ENCODE data around the gene RIPPLY3. TPM values are rescaled to one million over a fixed set of nuclear protein-coding genes. Genes with fewer than 3 reads are reported as not detected.

RIPPLY3 gene
- total and polyA plus RNA-seq, 2 donors (not counting 3 experiments of a cell fraction or from before 2014, with no cell fraction given): 0.03 TPM; not detected in 1

- intact Hi-C loops (cut with micrococcal nuclease): no loop called here
- dilution Hi-C loops (cut with MboI; ENCODE audit: extremely low pct_ligation_motif_present, low sequenced_read_pairs): no loop called here
- Histone ChIP-seq H3K4me2 (ENCODE audit: insufficient read depth, low read length) (no peak overlapping the region), H3K9ac (replicated peaks; ENCODE audit: extremely low read depth, insufficient read depth, low read length) (no peak overlapping the region), H3K4me3 (replicated peaks in 1 of 3; ENCODE audit: insufficient read depth in 1 of 3, low read depth in 1 of 3, low read length in 3 of 3) (no peak overlapping the region), H3K27ac (ENCODE audit: insufficient read depth, low read depth, low read length) (no peak overlapping the region), H4K20me1 (replicated peaks; ENCODE audit: control insufficient read depth, extremely low read depth, insufficient read depth, low read length) (no peaks in the 10 kb centered on the region), H3K9me1 (replicated peaks; ENCODE audit: control insufficient read depth, extremely low read depth, insufficient read depth, low read length) (no peaks in the 10 kb centered on the region), H3K79me2 (ENCODE audit: control insufficient read depth, insufficient read depth, low read length) (no peaks in the 10 kb centered on the region), H3K27me3 (ENCODE audit: control insufficient read depth in 2 of 2, insufficient read depth in 2 of 2, low read length in 2 of 2) (peaks cover 6% of the 10 kb centered on the region in 2 experiments), H2AFZ (ENCODE audit: low read depth, low read length) (no peak overlapping the region), H3K9me3 (replicated peaks; ENCODE audit: control insufficient read depth, insufficient read depth, low read length) (no peaks in the 10 kb centered on the region), H3K4me1 (ENCODE audit: control insufficient read depth, extremely low read depth, insufficient read depth, low read length) (no peaks in the 10 kb centered on the region), H3K36me3 (ENCODE audit: control insufficient read depth in 2 of 2, extremely low read depth in 1 of 2, insufficient read depth in 2 of 2, low read length in 2 of 2) (no peaks in the 10 kb centered on the region)
- FAIRE-seq (no peak), DNase-seq (ENCODE audit: low read depth, low spot score) (no peak)
- no TSS peak for BruUV-seq (replicated peaks)
- CTCF ChIA-PET: no interaction called here
- TF ChIP-seq EZH2 (IDR thresholded peaks at IDR 0.05; ENCODE audit: borderline replicate concordance, low read depth, low read length, severe bottlenecking): no peak
- TF ChIP-seq, protein P1, sequence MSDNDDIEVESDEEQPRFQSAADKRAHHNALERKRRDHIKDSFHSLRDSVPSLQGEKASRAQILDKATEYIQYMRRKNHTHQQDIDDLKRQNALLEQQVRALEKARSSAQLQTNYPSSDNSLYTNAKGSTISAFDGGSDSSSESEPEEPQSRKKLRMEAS (IDR thresholded peaks at IDR 0.05; ENCODE audit: insufficient read depth, insufficient read length): no peak
- TF ChIP-seq FOS (IDR thresholded peaks at IDR 0.05; ENCODE audit: borderline replicate concordance, insufficient read depth, low read length): no peak
- no peak for TF ChIP-seq POLR2A (IDR thresholded peaks at IDR 0.05; ENCODE audit: low read depth, low read length)
- POLR2A ChIA-PET: no interaction called here
Observed at GRCh38 chr21:37036177-37036576, 29.7 kb downstream of the RIPPLY3 start.

DNA sequence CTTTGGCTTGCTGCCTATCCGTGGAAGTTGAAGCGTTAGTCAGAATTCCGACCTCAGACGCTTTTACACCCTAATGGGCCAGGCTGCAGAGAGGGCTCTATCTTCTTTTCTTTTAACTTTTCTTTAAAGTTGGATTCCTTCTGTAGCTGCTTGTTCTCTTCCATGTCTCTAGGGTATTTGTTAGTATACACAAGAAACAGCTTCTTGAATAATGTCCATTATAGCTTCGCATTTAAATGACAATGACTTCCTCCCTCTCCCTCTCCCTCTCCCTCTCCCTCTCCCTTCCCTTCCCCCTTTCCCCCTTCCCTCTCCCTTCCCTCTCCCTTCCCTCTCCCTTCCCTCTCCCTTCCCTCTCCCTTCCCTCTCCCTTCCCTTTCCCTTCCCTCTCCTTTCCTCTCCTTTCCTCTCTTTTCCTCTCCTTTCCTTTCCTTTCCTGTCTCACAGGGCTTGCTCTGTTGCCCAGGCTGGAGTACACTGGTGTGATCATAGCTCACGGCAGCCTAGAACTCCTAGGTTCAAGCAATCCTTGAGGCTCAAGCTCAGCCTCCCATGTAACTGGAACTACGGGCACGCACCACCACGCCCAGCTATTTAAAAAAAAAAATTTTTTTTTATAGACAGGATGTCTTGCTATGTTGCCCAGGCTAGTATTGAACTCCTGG is 33.0 kb downstream of the RIPPLY3 start:
- Histone ChIP-seq H3K9ac (replicated peaks; ENCODE audit: extremely low read depth, insufficient read depth, low read length) (no peak overlapping the region), H3K9me1 (replicated peaks; ENCODE audit: control insufficient read depth, extremely low read depth, insufficient read depth, low read length) (no peaks in the 10 kb centered on the region), H4K20me1 (replicated peaks; ENCODE audit: control insufficient read depth, extremely low read depth, insufficient read depth, low read length) (no peaks in the 10 kb centered on the region), H3K4me2 (ENCODE audit: insufficient read depth, low read length) (no peak overlapping the region), H2AFZ (ENCODE audit: low read depth, low read length) (no peak overlapping the region), H3K27me3 (ENCODE audit: control insufficient read depth in 2 of 2, insufficient read depth in 2 of 2, low read length in 2 of 2) (peaks cover 6% of the 10 kb centered on the region in 2 experiments), H3K9me3 (replicated peaks; ENCODE audit: control insufficient read depth, insufficient read depth, low read length) (no peaks in the 10 kb centered on the region), H3K4me3 (replicated peaks in 1 of 3; ENCODE audit: insufficient read depth in 1 of 3, low read depth in 1 of 3, low read length in 3 of 3) (no peak overlapping the region), H3K36me3 (ENCODE audit: control insufficient read depth in 2 of 2, extremely low read depth in 1 of 2, insufficient read depth in 2 of 2, low read length in 2 of 2) (no peaks in the 10 kb centered on the region), H3K79me2 (ENCODE audit: control insufficient read depth, insufficient read depth, low read length) (no peaks in the 10 kb centered on the region), H3K27ac (ENCODE audit: insufficient read depth, low read depth, low read length) (no peak overlapping the region), H3K4me1 (ENCODE audit: control insufficient read depth, extremely low read depth, insufficient read depth, low read length) (no peaks in the 10 kb centered on the region)
- dilution Hi-C loops (cut with MboI; ENCODE audit: extremely low pct_ligation_motif_present, low sequenced_read_pairs): no loop called here
- no TSS peak for BruUV-seq (replicated peaks)
- ChIA-PET CTCF (interaction anchor here (1.5 to 1.8 kb wide), 2 partner anchors 15 to 30 kb away, joined by 4 to 5 read pairs; no protein-coding TSS in a partner anchor), POLR2A (no interaction called here)
- TF ChIP-seq, protein P1 (IDR thresholded peaks at IDR 0.05; ENCODE audit: insufficient read depth, insufficient read length): no peak
- TF ChIP-seq, protein P2, sequence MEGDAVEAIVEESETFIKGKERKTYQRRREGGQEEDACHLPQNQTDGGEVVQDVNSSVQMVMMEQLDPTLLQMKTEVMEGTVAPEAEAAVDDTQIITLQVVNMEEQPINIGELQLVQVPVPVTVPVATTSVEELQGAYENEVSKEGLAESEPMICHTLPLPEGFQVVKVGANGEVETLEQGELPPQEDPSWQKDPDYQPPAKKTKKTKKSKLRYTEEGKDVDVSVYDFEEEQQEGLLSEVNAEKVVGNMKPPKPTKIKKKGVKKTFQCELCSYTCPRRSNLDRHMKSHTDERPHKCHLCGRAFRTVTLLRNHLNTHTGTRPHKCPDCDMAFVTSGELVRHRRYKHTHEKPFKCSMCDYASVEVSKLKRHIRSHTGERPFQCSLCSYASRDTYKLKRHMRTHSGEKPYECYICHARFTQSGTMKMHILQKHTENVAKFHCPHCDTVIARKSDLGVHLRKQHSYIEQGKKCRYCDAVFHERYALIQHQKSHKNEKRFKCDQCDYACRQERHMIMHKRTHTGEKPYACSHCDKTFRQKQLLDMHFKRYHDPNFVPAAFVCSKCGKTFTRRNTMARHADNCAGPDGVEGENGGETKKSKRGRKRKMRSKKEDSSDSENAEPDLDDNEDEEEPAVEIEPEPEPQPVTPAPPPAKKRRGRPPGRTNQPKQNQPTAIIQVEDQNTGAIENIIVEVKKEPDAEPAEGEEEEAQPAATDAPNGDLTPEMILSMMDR (IDR thresholded peaks at IDR 0.05; ENCODE audit: extremely low read depth in 1 of 2, insufficient read depth in 1 of 2, low read depth in 1 of 2, low read length in 2 of 2): no peak
- no peak for TF ChIP-seq FOS (IDR thresholded peaks at IDR 0.05; ENCODE audit: borderline replicate concordance, insufficient read depth, low read length)
- TF ChIP-seq JUN (IDR thresholded peaks at IDR 0.05; ENCODE audit: borderline replicate concordance, insufficient read depth, insufficient read length, low read depth): no peak
- no peak for TF ChIP-seq POLR2AphosphoS5 (IDR thresholded peaks at IDR 0.05; ENCODE audit: insufficient read depth, low read depth, low read length)
- TF ChIP-seq MYC (IDR thresholded peaks at IDR 0.05; ENCODE audit: low read depth, low read length): no peak
- TF ChIP-seq POLR2A (IDR thresholded peaks at IDR 0.05; ENCODE audit: low read depth, low read length): no peak
- TF ChIP-seq GATA2 (IDR thresholded peaks at IDR 0.05; ENCODE audit: insufficient read depth, insufficient read length, low read depth, low read length): no peak
- no peak for TF ChIP-seq EZH2 (IDR thresholded peaks at IDR 0.05; ENCODE audit: borderline replicate concordance, low read depth, low read length, severe bottlenecking)
- FAIRE-seq: no peak
- no peak for DNase-seq (ENCODE audit: low read depth, low spot score)
- intact Hi-C loops (cut with micrococcal nuclease): no loop called here
